Left kidney (tissue), 2 donors: ENCODE measurements around the gene CNOT6L. TPM values are rescaled to one million over a fixed set of nuclear protein-coding genes. Genes with fewer than 3 reads are reported as not detected.
"Not testable (repeated sequence)": the region's sequence is repeated elsewhere in the genome, so short reads cannot be mapped to it uniquely, and the experiment has no call there.

ENCODE experiments used
- DNase-seq: peaks from one replicate; pipeline ENCODE4 v3.0.0-alpha.2; 2013
- polyA plus RNA-seq: library from polyadenylated mRNA; unstranded; fragments of 120-200 nt; gene quantifications from one replicate; pipeline ENCODE4 v1.2.1, GENCODE V29; 2013; ENCODE audit not compliant: insufficient read length

The CNOT6L gene
- polyA plus RNA-seq, 1 donor = 38.4 TPM

DNA sequence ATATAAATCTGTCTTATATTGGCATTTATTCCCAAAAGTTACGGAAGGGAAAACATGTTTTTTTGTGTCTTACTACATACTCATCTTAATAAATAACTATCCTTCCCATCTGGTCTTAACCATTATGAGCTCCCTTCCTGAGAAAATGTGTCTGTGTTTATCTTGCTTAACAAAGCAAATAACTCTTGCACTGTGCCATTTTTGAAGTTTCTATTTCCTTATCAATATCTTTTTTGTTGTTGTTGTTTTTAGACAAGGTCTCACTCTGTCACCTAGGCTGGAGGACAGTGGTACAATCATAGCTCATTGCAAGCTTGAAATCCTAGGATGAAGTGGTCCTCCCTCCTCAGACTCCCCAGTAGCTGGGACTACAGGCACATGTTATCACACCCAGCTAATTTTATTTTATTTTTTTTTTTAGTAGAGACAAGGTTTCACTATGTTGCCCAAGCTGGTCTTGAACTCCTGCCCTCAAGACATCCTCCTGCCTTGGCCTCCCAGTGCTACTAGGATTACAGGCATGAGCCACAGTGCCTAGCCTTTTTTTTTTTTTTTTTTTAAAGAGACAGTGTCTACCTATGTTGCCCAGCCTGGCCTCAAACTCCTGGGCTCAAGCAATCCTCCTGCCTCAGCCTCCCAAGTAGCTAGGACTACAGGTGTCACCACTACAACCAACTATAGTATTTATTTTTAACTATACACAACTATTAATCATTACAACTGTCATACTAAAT, 36.9 kb downstream of the CNOT6L start:
- no peak for DNase-seq

DNA sequence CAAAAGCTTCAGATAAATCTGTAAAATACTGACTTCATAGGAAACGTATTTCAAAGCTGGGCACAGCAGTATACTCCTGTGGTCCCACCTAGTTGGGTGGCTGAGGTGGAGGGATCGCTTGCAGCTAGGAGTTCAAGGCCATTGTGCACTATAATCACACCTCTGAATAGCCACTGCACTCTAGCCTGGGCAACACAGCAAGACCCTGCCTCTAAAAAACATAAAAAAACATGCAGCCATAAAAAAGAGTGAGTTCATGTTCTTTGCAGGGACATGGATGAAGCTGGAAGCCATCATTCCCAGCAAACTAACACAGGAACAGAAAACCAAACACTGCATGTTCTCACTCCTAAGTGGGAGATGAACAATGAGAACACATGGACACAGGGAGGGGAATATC, 38.4 kb downstream of the CNOT6L start:
- not testable (repeated sequence) for DNase-seq

DNA sequence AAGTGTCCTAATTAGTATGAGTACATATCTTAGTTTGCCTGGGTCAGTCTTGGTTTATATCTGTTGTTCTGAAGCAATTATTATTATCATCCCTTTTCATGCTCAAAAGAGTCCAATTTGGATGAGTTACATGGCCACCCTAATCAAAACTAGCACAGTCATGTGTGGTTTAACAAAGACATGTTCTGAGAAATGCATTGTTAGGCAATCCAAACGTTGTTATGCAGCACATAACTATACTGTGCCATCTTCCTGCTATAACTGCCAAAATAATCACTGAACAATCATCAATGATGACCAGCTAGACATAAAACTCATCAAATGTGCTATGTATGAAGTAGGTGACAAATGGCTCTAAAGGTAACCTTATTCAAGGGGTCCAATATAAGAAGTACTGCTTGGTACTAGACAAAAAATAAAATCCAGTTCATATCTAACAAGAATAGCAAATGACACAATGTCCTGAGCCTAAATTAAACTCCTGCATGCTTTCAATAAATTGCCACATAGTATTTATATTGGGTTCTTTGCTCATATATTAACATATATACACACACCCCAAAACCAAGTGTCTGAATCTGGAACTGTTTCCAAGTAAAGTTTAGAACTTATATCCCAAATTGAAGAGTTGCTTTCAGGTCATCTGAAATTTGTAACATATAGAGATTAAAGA, 41.9 kb downstream of the CNOT6L start:
- no peak for DNase-seq

DNA sequence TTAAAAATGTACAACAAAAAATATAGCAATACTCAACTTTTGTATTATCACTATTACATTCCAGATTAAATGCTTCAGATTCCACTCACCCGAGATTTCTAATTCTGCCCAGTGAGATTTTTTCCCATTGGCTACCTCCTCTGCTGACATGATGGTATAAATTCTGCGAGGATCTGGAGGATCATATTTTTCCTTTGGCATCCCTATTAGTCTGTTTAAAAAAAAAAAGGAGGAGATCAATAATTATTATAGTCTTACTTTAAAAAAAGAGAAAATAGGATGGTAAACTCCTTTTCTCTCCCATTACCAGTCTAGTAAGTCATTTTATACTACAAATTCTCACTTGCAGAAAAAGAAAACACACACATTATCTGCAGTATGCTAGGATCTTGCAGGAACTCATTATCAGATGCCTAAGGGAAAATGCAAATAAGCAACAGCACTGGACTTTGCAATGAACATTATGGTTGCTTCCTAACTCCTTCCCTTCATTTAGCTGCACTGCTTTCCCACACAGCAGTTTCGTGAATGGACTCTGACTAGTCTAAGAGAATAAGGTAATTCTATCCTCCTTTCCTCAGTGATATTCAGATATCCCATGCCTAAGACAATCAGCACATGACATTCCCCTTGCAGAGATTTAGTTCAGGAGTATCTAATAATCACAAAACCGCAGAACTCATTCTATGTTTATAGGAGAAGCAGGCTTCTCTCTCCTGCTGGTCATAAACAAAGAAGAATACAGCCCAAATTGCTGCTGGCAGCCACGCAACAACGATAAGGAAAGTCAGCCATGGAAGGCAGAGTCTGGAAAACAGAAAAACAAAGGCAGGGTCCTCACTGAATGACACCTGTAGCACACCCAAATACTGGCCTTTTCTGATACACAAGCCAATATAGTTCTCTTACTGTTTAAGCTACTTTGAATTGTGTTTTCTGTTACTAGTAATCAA, 42.7 kb downstream of the CNOT6L start:
- DNase-seq = no peak

DNA sequence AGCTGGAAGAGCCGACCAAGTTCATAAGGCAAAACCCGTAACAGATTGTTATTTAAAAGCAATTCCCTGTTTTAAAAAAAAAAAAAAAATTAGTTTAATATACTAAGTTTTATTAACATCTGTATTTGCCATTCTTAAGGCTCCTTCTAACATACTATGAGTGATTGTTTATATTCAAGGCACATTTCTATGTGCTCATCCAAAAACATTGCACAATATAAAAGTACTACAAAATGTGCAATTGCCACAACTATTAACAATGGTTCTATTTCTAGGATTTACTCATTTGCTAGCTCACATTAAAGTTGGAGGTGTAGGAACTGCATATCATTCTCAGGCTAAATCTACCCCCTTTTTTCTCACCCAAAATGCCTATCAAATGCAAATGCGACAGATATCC, 46.1 kb downstream of the CNOT6L start:
- DNase-seq = no peak

DNA sequence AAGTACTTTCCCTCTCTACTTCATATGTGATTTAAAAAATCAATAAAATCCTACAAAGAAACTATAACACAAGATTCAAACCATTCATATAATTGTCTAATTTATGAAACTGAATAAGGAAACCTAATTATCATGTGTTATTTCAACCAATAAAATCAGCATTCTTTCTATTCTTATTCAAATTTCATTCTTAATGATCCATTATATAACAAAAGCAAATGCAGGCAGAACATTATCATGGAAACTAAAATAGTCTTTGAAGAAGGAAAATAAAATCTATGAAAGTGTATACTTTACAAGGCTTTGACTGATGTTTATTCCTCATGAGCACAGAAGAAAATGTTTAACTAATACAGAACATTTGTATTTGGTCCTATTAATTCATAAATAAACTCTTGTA, 47.6 kb downstream of the CNOT6L start:
- no peak for DNase-seq

DNA sequence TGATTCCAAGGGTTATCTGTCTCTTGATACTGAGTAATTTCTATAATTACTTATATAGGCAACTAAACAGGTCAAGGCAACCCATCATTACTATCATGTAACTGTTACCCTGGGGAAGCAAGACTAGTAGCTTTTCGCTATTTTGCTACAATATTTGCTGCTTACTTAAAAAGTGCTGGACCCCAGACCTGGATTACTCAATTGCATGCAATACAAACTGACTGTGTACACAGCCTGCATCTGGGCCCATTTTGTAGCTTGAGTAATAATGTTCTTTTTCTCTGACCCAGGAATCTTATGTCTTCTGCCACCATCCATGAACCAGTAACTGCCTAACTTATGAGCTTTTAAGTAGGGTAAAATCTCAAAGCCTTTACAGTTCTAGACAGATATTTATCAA, 53.4 kb downstream of the CNOT6L start:
- DNase-seq = no peak

DNA sequence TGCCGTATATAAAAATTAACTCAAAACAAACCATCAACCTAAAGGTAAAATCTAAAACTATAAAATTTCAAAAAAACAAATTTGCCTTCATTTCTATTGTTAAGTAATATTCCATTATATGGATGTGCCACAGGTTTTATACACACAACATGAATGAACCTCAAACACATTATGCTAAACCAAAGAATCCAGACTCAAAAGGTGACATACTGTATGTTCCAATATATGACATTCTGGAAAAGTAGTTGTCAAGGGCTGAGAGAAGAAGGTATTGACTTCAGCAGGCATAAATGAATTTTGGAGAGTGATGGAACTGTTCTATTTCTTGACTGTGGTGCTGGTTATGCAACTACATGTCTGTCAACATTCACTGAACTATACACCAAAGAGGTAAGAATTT, 56.6 kb downstream of the CNOT6L start:
- no peak for DNase-seq

DNA sequence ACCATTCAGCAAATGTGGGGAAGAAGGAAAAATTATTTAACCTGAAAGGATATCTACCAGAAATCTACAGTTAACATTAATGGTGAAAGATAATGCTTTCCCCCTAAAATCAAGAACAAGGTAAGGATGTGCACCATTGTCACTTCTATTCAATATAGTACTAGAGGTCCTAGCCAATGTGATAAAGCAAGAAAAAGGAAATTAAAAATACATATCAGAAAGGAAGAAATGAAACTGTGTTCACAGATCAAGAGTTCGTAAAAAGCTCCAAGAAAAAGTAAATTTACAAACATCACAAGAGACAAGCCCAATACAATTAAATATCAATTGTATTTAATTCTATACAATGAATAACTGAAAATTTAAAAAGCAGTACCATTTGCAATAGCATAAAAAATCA, 57.6 kb downstream of the CNOT6L start:
- no peak for DNase-seq

DNA sequence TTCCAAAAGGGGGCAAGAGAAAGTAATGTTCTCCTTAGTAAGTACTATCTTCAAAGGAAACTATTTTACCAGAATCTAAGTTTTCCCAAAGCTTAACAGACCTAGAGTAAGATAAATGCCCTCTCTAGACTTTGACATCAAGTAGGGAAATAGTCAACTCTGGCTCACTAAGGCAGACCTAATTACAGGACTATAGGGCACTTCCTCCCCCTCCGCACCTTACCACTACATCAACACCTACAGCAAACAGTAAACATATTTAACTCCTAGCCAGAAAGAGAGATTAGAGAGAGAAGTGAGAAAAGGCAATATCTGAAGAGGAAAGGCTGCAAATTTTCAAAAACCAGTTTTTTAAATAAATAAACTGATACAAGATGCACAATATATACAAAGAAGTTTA, 60.4 kb downstream of the CNOT6L start:
- DNase-seq = no peak

DNA sequence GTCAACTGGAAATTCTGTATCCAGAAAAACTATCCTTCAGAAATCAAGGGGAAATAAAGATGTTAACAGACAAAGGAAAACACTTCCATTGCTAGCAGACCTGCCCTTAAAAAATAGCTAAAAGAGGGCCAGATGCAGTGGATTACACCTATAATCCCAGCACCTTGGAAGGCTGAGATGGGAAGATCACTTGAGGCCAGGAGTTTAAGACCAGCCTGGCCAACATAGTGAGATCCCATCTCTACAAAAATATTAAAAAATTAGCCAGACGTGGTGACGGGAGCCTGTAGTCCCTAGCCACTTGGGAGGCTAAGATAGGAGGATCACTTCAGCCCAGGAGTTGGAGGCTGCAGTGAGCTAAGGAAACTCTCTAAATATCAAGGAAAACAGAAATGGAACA, 67.4 kb downstream of the CNOT6L start:
- DNase-seq = no peak

DNA sequence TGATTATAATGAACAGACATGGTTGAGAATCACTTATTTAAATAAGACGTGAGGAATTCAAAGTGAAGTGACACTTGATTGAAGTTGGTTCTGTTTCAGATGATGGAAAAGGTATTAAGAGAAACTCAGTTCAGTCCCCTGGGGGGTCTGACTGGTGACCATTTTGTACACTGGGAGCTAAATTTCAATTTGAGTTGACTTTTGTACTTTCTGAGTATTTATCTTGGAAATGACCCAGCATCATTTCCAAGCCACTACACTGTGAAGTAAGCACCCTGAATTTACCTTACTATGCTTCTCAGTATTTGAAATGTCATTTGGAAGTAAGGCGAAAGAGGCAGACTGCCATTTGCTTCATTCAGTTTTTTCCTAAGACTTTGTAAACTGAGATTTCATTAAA, 73.4 kb downstream of the CNOT6L start:
- no peak for DNase-seq

DNA sequence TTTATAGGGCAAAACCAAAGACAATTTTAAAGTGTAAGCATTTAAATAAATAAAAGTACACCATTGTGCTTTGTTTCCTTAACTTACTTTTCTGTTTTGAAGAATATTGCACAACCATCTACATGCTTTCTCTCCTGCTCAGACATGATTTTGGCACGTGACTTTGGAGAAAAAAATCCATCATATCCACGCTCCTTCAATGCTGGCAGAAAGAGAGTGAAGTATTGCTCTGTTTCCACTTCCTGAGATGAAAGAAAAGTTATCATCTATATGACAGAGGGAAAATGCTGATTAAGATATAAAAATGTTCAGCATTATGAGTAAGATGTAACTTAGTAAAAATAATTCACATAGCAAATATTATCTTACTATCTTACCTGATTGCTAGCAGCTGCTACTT, 77.1 kb downstream of the CNOT6L start:
- no peak for DNase-seq

DNA sequence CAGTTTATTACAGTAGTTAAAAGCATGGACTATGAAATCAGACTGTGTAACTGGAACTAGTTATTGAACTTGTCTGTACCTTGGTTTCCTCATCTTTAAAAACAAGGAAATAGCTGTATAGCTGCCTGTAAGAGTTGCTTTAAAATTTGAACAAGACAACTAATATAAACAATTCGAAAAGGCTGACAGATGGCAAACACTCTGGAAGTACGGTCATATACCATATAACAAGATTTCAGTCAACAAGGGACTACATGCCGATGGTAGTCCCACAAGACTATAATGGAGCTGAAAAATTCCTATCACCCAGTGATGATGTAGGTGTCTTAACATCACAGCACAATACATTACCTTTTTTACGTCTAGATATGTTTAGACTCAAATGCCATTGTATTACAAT, 78.7 kb downstream of the CNOT6L start:
- no peak for DNase-seq

DNA sequence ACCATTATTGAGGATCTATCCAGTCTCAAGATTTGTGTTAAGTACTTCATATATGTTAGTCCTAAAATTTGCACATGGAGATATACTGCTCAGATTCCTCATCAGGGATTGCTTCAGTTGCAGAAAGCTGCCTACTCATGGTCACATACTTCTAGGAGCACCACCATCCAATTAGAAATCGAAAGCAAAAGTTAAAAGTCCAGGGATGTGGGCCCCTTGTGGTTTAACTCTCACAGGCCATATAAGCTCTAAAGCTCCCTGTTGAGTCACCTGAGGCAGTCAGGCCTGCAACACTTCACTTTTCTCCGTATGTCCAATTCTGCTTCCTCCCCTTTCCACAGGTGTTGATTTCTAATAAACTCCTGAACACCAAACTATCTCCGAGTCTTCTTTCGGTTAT, 84.2 kb downstream of the CNOT6L start:
- no peak for DNase-seq

DNA sequence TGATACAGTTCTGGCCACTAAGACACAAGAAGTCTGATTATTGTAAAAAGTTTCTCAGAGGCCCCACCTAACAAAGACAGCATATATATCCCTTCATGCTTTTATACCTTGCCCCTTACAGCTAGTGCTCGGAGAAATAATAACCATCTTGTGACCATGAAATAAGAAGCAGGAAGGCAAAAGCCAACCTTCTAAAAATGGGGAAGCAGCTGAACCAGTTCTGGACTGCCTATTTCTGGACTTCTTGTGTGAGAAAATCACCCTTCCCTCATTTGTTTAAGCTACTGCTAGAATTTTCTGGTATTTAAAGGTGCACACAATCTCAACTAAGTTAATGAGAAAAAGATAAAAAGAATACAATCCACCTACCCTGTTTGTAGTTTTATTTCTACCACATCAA, 87.5 kb downstream of the CNOT6L start:
- no peak for DNase-seq

DNA sequence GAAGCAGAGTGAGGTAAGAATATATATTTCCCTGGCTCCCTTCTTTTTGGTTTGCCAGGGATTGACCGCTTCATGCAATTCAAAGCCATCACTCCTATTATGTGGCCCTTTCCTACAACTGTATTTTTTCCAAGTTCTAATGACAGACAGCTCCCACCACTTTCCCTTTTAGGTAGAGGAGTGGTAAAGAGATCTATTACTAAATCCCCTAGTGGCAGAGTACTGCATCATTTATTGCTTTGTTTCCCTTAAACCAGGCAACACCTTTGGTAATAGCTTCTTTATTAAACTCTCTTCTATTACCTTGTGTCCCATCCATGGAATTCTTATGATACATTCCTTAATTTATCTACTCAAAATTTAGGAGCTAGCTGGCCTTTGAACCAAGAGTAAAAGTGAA, 90.7 kb downstream of the CNOT6L start:
- no peak for DNase-seq

DNA sequence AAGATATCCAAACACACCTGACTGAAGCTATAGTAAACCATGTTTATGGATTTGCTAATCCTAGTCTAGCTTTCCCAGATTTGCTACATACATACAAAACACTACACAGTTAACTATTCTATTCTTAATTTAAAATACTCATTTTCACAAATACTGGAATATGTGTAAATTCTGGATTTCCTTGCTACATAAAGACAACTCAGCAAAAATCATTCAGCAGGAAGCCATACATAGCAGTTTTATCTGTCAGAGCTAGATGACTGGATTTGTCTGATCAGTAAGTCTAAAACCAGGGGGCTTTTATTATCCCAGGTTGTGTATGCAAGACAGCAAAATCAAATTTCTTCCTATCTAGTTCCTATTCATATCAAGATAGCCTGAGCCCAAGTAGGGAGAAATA, 98.1 kb downstream of the CNOT6L start:
- DNase-seq = no peak

DNA sequence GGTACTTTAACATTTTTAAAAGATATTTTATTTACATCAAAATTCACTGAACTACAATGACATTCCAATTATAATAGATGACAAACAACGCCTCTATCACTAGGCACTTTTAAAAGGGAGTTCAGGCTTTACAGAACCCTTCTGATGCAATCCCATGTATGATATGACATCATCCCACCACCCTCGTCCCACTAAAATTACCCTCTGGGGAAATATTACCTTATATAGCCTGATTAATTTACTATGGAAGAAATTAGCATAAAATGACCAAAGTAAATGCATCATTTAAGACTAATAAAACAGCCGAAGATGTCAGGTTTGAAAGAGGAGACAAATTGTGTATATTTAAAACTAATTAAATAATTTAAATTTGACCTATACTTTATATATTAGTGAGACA, 100.7 kb downstream of the CNOT6L start:
- DNase-seq = not testable (repeated sequence)

DNA sequence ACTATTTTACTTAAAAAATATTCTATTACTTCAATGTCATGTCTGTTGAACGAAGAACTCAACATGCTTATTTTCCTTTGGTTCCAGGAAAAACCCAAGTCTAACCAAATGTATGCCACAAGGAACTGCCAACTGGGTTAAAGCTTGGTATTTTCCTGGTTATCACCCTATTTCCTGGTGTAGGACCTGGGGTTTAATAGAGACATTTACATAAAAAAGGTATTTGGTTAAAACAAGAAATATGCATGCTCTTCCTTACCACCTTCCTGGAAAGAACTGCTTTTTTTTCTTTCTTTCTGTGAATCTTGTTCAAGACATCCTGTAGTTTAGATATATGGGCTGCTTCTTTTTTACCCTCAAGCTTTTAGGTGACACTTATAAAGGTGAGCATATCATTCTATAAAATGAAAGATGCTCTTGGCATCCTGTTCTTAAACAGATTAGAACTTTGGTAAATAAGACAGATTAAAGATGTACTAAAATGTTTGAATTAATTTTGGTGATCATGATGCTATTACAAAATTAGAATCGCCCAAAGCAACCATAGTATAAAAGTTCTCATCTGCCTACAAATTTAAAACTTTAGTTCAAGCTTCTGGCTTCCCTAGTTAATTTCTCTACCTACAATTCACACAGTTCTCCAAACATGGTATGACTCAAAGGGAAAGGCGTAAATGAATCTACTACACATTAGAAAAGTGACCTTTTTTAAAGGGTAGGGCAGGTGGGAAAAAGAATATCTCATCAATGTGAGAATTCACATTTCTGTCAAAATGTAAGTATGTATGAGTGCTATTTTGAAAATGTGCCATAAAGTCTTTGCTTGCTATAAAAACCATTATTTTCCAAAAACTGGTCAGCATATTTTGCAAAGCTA, 103.5 kb downstream of the CNOT6L start:
- DNase-seq = no peak

DNA sequence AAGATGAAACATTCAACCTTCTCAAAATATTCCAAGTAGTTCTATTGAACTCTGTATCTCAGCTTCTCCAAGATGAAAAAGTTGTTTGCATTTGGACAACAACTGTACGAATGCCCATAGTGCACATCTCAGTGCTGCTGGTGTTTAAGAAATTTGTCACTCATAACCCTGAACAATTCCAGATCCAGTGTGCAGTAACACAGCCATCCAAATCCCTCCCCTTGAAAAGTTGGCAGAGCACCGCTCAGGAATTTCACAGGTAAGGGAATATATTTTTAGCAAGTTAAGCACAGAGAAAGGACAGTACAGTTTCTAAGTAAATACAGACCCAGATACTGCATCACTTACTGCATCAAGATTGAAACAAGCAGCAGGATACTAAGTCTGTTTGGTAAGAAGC, 104.7 kb downstream of the CNOT6L start:
- no peak for DNase-seq

DNA sequence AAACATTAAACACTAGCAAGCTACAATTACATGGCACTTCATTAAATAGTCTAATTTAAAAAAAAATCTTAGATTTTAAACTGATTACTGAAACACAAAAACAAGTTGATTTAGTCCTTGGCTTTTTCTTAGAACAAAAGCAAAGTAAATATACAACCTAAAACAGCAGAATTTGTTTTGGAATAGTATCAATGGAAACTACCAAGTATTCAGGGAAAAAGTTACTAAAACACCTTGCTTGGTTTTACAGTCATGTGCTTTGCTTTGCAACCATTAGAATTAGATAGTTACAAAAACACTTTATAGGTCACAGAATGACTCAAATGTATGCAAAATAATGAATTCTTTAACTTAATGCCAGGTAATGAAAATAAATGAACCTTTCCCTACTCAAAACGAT, 105.3 kb downstream of the CNOT6L start:
- no peak for DNase-seq
